ENCODE results near the gene PAX6. TPM values are rescaled to one million over a fixed set of nuclear protein-coding genes. Genes with fewer than 3 reads are reported as not detected.

PAX6 gene
- total and polyA plus RNA-seq, 2 donors from 2014 or later = not detected

GRCh38 chr11:31798057-31798553 lies 13.0 kb downstream of the PAX6 start:
- peaks cover 61% of the 10 kb centered on the region for H3K27me3 ChIP-seq (ENCODE audit: control insufficient read depth, insufficient read depth, low read length)
- no peak overlapping the region for H3K9ac ChIP-seq (ENCODE audit: low read length in 3 of 3)
- intact Hi-C loops (cut with DNase I) = no loop called here

GRCh38 chr11:31797190-31798056 lies 13.7 kb downstream of the PAX6 start:
- Histone ChIP-seq H3K9me3 (ENCODE audit: control insufficient read depth in 2 of 3, insufficient read depth in 1 of 3, low read length in 3 of 3) (peaks cover 0 to 3% (median 0%) of the 10 kb centered on the region in 3 donors), H3K4me1 (ENCODE audit: control insufficient read depth in 2 of 3, insufficient read depth in 2 of 3, low read depth in 1 of 3, low read length in 3 of 3) (peaks cover 0 to 4% (median 3%) of the 10 kb centered on the region in 3 donors), H3K4me3 (ENCODE audit: low read length in 3 of 3) (no peak overlapping the region), H3K9ac (ENCODE audit: low read length in 3 of 3) (no peak overlapping the region), H3K36me3 (ENCODE audit: control insufficient read depth in 2 of 3, insufficient read depth in 3 of 3, low read length in 3 of 3) (no peaks in the 10 kb centered on the region), H3K27ac (ENCODE audit: low read depth in 2 of 2, low read length in 2 of 2) (no peak overlapping the region), H3K27me3 (ENCODE audit: control insufficient read depth, insufficient read depth, low read length) (peaks cover 54% of the 10 kb centered on the region)
- intact Hi-C loops (cut with DNase I) = no loop called here
- no peak for TF ChIP-seq CTCF (IDR thresholded peaks at IDR 0.05; ENCODE audit: borderline replicate concordance, extremely low read depth, insufficient read depth)
- DNase-seq (peak in 2 of 5 donors; percentile 9), FAIRE-seq (no peak)

More at GRCh38 chr11:31798057-31798553, 13.0 kb downstream of the PAX6 start:
- Histone ChIP-seq H3K9me3 (ENCODE audit: control insufficient read depth in 2 of 3, insufficient read depth in 1 of 3, low read length in 3 of 3) (peaks cover 0 to 3% (median 0%) of the 10 kb centered on the region in 3 donors), H3K4me1 (ENCODE audit: control insufficient read depth in 2 of 3, insufficient read depth in 2 of 3, low read depth in 1 of 3, low read length in 3 of 3) (peaks cover 0 to 4% (median 3%) of the 10 kb centered on the region in 3 donors), H3K27ac (ENCODE audit: low read depth in 2 of 2, low read length in 2 of 2) (no peak overlapping the region), H3K4me3 (ENCODE audit: low read length in 3 of 3) (no peak overlapping the region), H3K36me3 (ENCODE audit: control insufficient read depth in 2 of 3, insufficient read depth in 3 of 3, low read length in 3 of 3) (no peaks in the 10 kb centered on the region)
- FAIRE-seq (no peak), DNase-seq (peak in 2 of 5 donors; percentile 14 to 19)
- TF ChIP-seq CTCF (IDR thresholded peaks at IDR 0.05; ENCODE audit: borderline replicate concordance, extremely low read depth, insufficient read depth) = no peak

- H3K36me3 ChIP-seq (ENCODE audit: control insufficient read depth in 2 of 3, insufficient read depth in 3 of 3, low read length in 3 of 3) = no peaks in the 10 kb centered on the region
- H3K4me1 ChIP-seq (ENCODE audit: control insufficient read depth in 2 of 3, insufficient read depth in 2 of 3, low read depth in 1 of 3, low read length in 3 of 3) = peaks cover 0 to 4% (median 3%) of the 10 kb centered on the region in 3 donors
- intact Hi-C loops (cut with DNase I) = no loop called here
- peaks cover 48% of the 10 kb centered on the region for H3K27me3 ChIP-seq (ENCODE audit: control insufficient read depth, insufficient read depth, low read length)
- H3K4me3 ChIP-seq (ENCODE audit: low read length in 3 of 3) = no peak overlapping the region
- H3K9me3 ChIP-seq (ENCODE audit: control insufficient read depth in 2 of 3, insufficient read depth in 1 of 3, low read length in 3 of 3) = peaks cover 0 to 3% (median 0%) of the 10 kb centered on the region in 3 donors
- no peak for FAIRE-seq
- no peak overlapping the region for H3K27ac ChIP-seq (ENCODE audit: low read depth in 2 of 2, low read length in 2 of 2)
- TF ChIP-seq CTCF (IDR thresholded peaks at IDR 0.05; ENCODE audit: borderline replicate concordance, extremely low read depth, insufficient read depth) = no peak
- DNase-seq = peak in 1 of 5 donors; percentile 9
- H3K9ac ChIP-seq (ENCODE audit: low read length in 3 of 3) = no peak overlapping the region
Measured at GRCh38 chr11:31796499-31797189, 14.5 kb downstream of the PAX6 start.
